Bronchial epithelial cell (primary cell): Measurements from ENCODE around the gene HSPB3. TPM values are rescaled to one million over a fixed set of nuclear protein-coding genes. Genes with fewer than 3 reads are reported as not detected.

Experiments used
- DNase-seq: peaks from one replicate; pipeline ENCODE4 v3.0.0-alpha.2; 2010; ENCODE audit warnings: low read depth
- FAIRE-seq: peaks from 2 replicates; lab custom pipeline; 2011; peaks lifted over from hg19 to GRCh38; lab: Jason Lieb, UNC
- H3K27me3 ChIP-seq: 2 replicates; pipeline ENCODE4 v1.5.1; 2011; ENCODE audit warnings: low read length; ENCODE audit not compliant: control insufficient read depth, insufficient read depth
- H3K36me3 ChIP-seq: 2 replicates; pipeline ENCODE4 v1.5.1; 2011; ENCODE audit warnings: low read length; ENCODE audit not compliant: control insufficient read depth, insufficient read depth
- H3K4me3 ChIP-seq: 2 replicates; pipeline ENCODE4 v1.5.1; 2011; ENCODE audit warnings: mild to moderate bottlenecking, low read depth, low read length, control low read depth
- CTCF ChIP-seq: IDR thresholded peaks from 2 replicates; pipeline ENCODE4 v1.5.1; 2011; ENCODE audit warnings: mild to moderate bottlenecking, moderate library complexity, low read length, control low read depth, inconsistent platforms; ENCODE audit not compliant: insufficient read depth, severe bottlenecking
- total RNA-seq: library from RNA; depleted of rRNA; stranded (reverse); fragments of >200 nt; gene quantifications from 2 replicates; pipeline ENCODE4 v1.2.1, GENCODE V29; 2014

The HSPB3 gene
- total RNA-seq, 1 donor from 2014 or later, result not detected

- no peak for TF ChIP-seq CTCF
- FAIRE-seq (no peak), DNase-seq (no peak)
- H3K4me3 ChIP-seq, result no peak overlapping the region
- H3K27me3 ChIP-seq, result no peaks in the 10 kb centered on the region
- H3K36me3 ChIP-seq, result no peaks in the 10 kb centered on the region
Observed at GRCh38 chr5:54458221-54458620, 2.7 kb downstream of the HSPB3 start.

DNA sequence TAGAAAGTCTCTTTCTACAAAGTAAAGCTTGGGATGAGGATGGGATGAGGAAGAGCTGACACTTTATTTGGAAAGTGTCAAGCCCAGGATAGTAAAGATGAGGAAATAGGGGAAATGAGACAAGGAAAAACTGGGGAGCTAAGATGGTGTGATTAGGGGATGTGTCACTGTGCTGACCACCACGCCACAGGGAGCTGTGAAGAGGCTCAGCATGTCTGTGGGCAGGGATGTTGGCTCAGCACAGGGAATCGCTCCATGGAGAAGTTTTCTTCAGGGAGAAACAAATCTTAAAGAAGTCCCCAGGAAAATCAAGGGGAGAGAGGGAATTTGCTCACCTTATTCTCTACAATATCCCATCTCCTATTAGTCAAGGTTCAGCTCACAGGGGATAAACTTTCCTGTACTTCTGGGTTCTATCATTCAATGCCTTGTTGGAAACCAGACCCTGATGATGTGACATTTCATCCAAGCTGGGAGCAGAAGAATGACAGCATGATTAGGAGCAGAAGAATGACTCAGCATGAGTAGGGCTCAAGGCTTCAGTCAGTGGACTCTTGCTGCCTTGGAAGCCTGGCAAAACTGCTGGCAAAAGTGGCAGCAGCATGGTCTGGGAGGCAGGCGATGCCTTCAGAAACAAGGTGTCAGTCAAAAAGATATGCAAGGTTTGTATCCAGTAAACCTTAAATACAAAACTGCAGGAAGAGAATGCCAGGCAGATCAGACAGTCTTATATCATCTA is 4.9 kb downstream of the HSPB3 start:
- H3K36me3 ChIP-seq, result no peaks in the 10 kb centered on the region
- H3K4me3 ChIP-seq, result no peak overlapping the region
- DNase-seq (peak; percentile 38), FAIRE-seq (no peak)
- H3K27me3 ChIP-seq, result no peaks in the 10 kb centered on the region
- TF ChIP-seq CTCF, result no peak

- DNase-seq, result no peak
- FAIRE-seq, result no peak
- no peaks in the 10 kb centered on the region for H3K27me3 ChIP-seq
- no peaks in the 10 kb centered on the region for H3K36me3 ChIP-seq
- H3K4me3 ChIP-seq, result no peak overlapping the region
- no peak for TF ChIP-seq CTCF
Observed at GRCh38 chr5:54462281-54462680, 6.8 kb downstream of the HSPB3 start.

DNA sequence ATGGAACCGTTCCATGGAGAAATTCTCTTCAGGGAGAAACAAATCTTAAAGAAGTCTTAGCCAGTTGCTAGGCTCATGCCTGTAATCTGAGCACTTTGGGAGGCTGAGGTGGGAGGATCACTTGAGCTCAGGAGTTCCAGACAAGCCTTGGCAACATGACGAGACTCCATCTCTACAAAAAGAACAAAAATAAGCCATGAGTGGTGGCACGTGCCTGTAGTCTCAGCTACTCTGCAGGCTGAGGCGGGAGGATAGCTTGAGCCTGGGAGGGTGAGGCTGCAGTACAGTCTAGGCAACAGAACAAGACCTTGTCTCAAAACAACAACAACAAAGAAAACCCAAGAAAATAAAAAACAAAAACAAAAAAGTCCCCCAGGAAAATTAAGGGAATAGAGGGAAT is 8.2 kb downstream of the HSPB3 start:
- no peaks in the 10 kb centered on the region for H3K36me3 ChIP-seq
- FAIRE-seq (no peak), DNase-seq (no peak)
- TF ChIP-seq CTCF, result no peak
- H3K27me3 ChIP-seq, result no peaks in the 10 kb centered on the region
- H3K4me3 ChIP-seq, result no peak overlapping the region

DNA sequence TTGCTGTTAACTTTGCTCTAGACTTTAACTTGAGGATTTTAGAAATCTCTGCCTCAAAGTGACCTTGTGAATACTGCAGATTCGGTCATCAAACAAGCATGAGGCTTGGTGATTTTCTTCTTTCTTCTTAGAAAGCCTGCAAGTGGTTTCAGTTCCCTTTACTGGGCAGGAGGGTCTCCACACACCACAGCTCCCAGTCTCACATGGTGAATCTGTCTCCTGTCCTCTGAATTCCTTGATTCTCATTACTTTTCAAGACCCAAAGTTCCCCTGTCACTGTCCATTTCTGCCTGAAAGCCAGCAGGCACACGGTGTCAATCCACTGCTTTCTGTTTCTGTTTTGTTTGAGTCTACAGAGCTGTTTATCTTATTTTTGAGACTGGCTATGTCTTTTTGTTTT is 14.1 kb downstream of the HSPB3 start:
- Histone ChIP-seq H3K27me3 (peaks cover 2% of the 10 kb centered on the region), H3K36me3 (no peaks in the 10 kb centered on the region), H3K4me3 (no peak overlapping the region)
- TF ChIP-seq CTCF, result no peak
- DNase-seq, result no peak
- no peak for FAIRE-seq

GRCh38 chr5:54470128-54470527 is 14.6 kb downstream of the HSPB3 start:
- DNase-seq, result no peak
- Histone ChIP-seq H3K27me3 (peaks cover 2% of the 10 kb centered on the region), H3K36me3 (no peaks in the 10 kb centered on the region), H3K4me3 (no peak overlapping the region)
- TF ChIP-seq CTCF, result no peak
- no peak for FAIRE-seq
